ENCODE results near the gene BABAM1.
A peak's percentile ranks its signal among the peaks of the same experiment; 100 is the strongest.

Gene BABAM1

DNA sequence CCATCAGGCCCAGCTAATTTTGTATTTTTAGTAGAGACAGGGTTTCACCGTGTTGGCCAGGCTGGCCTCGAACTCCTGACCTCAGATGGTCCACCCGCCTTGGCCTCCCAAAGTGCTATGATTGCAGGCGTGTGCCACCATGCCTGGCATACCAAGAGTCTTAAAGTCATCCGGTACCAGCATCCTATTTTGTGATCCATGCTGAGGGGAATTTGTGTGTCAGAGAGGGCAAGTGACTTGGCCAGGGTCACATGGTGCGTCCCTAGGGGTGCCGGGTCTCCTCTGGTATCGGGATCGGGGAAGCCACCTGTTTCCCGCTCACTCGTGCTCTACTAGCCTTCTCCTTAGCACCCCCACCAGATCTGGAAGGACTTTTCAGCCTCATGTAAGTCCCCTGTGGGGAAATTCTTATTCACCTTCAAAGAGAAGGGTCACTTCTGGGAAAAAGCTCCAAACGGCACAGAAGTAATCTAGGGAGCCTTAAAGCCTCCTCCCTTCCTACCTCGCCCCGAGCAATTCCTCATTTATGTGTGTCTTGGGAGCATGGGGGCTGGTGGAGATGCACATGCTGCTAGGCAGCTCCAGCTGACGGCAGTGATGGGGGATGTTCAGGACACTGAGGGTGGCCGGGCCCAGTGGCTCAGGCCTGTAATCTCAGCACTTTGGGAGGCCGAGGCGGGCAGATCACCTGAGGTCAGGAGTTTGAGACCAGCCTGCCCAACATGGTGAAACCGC lies 8.4 kb downstream of the BABAM1 start:
- Histone ChIP-seq H3K9ac (ENCODE audit: low read depth, low read length) (no peak overlapping the region), H3K4me1 (ENCODE audit: insufficient read depth, low read length) (no peaks in the 10 kb centered on the region), H3K36me3 (ENCODE audit: insufficient read depth, low read length) (peaks cover 28% of the 10 kb centered on the region), H3K9me3 (ENCODE audit: control insufficient read depth, insufficient read depth, low read length) (no peaks in the 10 kb centered on the region)

DNA sequence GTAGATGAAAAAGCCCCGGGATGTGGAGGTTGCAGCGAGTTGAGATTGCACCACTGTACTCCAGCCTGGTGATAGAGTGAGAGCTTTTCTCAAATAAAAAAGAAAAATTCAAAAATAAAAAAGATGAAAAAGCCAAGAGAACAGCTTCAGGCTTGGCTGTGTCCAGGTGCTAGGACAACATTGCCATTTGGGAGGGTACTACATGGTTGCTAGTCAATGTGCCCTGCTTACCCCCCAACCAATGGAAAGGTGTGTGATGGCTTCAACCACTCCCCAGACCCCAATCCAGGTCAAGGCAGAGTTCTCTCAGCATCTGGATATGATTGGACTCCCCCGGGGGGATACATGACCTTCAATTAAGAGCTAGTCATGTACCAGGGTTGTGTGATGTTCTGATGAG lies 12.2 kb downstream of the BABAM1 start:
- Histone ChIP-seq H3K36me3 (ENCODE audit: insufficient read depth, low read length) (peaks cover 12% of the 10 kb centered on the region), H3K9ac (ENCODE audit: low read depth, low read length) (no peak overlapping the region), H3K4me1 (ENCODE audit: insufficient read depth, low read length) (no peaks in the 10 kb centered on the region), H3K9me3 (ENCODE audit: control insufficient read depth, insufficient read depth, low read length) (no peaks in the 10 kb centered on the region)

DNA sequence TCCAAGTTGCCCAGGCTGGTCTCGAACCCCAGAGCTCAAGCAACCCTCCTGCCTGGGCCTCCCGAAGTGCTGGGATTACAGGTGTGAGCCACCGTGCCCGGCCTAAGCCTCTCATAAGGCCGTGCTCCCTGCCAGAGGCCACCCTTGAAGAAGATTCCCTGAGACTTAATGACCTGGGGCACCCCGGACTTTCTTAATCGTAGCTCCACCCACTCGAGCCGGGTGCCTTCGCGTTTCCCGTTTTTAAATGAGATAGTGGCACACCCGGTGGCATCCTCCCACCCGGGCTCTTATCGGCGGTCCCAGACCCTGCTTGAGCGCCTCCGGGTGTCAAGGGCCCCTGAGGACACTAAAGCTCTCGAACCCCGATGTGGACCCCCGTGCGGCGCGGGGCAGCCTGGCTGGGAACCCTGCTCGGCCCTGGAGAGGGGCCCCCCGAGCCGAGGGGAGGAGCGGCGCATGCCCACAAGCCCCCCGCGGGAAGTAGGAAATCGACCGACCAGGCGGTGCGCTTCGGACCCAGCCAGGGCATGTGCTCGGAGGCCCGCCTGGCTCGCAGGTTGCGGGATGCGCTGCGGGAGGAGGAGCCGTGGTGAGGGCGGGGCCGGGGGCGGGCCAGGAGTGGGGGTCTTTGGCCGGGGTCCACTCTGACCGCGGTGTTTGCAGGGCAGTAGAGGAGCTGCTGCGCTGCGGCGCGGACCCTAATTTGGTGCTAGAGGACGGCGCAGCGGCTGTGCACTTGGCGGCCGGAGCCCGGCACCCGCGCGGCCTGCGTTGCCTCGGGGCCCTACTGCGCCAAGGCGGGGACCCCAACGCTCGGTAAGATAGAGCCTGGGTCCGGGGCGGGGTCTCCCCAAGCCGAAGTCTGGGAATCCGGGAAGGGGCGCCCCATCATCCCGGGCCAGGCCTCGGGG lies 14.4 kb downstream of the BABAM1 start, which contains the start of gene ANKLE1:
TSS of gene ANKLE1 (plus strand) at position 511 of the 914 bp plus-strand sequence. CDS start at position 531, 20 bp downstream.
- Histone ChIP-seq H3K36me3 (ENCODE audit: insufficient read depth, low read length) (peaks cover 9% of the 10 kb centered on the region), H3K9ac (ENCODE audit: low read depth, low read length) (peak within 1 kb of the TSS; percentile 49; the same call in 1 of the 2 replicates), H3K9me3 (ENCODE audit: control insufficient read depth, insufficient read depth, low read length) (no peaks in the 10 kb centered on the region), H3K4me1 (ENCODE audit: insufficient read depth, low read length) (no peaks in the 10 kb centered on the region)

DNA sequence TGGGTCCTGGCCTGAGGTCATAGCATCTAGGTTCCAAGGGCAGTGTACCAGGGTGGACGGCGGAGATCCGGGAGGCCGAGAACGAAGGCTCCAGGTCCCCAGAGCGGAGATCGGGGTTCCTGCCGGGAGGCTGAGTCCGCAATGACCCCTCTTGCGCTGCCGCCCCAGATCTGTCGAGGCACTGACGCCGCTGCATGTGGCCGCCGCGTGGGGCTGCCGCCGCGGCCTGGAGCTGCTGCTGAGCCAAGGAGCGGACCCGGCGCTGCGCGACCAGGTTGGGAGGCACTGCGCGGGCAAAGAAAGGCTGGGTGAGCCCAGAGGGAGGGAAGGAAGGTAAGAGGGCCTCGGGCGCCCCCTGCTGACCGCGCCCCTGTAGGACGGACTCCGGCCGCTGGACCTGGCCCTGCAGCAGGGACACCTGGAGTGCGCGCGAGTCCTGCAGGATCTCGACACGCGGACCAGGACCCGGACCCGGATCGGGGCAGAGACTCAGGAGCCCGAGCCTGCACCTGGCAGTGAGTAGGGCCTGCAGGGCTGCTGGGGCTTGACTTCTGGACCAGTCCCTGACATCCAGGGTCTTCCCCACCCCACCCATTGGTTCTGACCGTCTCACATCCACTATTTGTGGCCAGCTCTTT lies 15.4 kb downstream of the BABAM1 start:
- Histone ChIP-seq H3K36me3 (ENCODE audit: insufficient read depth, low read length) (peaks cover under 1% of the 10 kb centered on the region; the same call in 1 of the 2 replicates), H3K9ac (ENCODE audit: low read depth, low read length) (peak overlapping the region; percentile 49; the same call in 1 of the 2 replicates), H3K9me3 (ENCODE audit: control insufficient read depth, insufficient read depth, low read length) (no peaks in the 10 kb centered on the region), H3K4me1 (ENCODE audit: insufficient read depth, low read length) (no peaks in the 10 kb centered on the region)

DNA sequence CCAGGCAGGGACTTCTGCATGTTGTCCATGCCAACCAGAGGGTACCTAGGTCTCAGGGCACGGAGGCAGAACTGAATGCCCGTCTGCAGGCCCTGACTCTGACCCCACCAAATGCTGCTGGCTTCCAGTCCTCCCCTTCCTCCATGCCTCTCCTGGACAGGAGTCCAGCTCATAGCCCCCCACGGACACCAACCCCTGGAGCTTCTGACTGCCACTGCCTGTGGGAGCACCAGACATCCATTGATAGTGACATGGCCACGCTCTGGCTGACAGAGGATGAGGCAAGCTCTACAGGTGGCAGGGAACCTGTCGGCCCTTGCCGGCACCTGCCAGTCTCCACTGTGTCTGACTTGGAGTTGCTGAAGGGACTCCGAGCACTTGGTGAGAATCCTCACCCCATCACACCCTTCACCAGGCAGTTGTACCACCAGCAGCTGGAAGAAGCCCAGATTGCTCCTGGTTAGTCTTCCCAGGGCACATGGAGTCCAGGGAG lies 16.3 kb downstream of the BABAM1 start:
- Histone ChIP-seq H3K4me1 (ENCODE audit: insufficient read depth, low read length) (no peaks in the 10 kb centered on the region), H3K36me3 (ENCODE audit: insufficient read depth, low read length) (no peaks in the 10 kb centered on the region; the same call in 1 of the 2 replicates), H3K9ac (ENCODE audit: low read depth, low read length) (no peak overlapping the region)

DNA sequence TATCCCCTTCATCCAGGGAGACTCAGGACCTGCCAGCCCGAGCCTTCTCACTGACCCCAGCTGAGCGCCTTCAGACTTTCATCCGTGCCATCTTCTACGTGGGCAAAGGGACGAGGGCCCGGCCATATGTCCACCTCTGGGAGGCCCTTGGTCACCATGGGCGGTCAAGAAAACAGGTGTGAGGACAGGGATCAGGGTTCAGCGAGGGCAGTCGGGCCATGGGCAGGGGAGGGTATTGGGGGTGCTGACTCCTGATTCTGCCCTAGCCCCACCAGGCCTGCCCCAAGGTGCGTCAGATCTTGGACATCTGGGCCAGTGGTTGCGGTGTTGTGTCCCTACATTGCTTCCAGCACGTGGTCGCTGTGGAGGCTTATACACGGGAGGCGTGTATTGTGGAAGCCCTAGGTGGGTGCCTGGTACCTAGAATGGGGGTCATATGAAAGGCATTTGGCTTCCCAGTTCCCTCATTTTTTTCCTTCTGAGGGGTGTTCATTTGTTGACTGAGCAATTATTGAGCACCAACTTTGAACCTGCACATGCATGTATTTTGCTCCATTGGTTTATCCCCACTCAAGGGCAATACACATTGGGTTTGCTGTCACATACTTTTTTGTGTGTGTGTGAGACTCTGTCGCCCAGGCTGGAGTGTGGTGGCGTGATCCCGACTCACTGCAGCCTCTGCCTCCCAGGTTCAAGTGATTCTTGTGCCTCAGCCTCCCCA lies 18.3 kb downstream of the BABAM1 start:
- Histone ChIP-seq H3K4me1 (ENCODE audit: insufficient read depth, low read length) (no peaks in the 10 kb centered on the region), H3K36me3 (ENCODE audit: insufficient read depth, low read length) (no peaks in the 10 kb centered on the region; the same call in 1 of the 2 replicates), H3K9ac (ENCODE audit: low read depth, low read length) (no peak overlapping the region), H3K9me3 (ENCODE audit: control insufficient read depth, insufficient read depth, low read length) (no peaks in the 10 kb centered on the region)

More for the DNA sequence above, 16.3 kb downstream of the BABAM1 start:
- no peaks in the 10 kb centered on the region for H3K9me3 ChIP-seq (ENCODE audit: control insufficient read depth, insufficient read depth, low read length)

DNA sequence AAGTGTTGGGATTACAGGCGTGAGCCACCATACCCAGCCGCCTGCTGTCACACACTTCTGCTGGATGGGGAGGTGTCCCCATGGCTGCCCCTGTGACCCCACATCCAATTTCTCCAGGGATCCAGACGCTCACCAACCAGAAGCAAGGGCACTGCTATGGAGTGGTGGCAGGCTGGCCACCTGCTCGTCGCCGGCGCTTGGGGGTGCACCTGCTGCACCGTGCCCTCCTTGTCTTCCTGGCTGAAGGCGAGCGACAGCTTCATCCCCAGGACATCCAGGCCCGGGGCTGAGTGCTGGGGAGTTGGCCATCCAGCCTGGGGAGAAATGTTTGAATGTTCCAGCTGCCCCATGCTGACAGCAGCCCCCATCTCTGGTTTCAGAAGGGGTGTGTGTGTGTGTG lies 19.0 kb downstream of the BABAM1 start:
- no peaks in the 10 kb centered on the region; the same call in 1 of the 2 replicates for H3K36me3 ChIP-seq (ENCODE audit: insufficient read depth, low read length)
- no peaks in the 10 kb centered on the region for H3K9me3 ChIP-seq (ENCODE audit: control insufficient read depth, insufficient read depth, low read length)
- no peaks in the 10 kb centered on the region for H3K4me1 ChIP-seq (ENCODE audit: insufficient read depth, low read length)
- H3K9ac ChIP-seq (ENCODE audit: low read depth, low read length), result no peak overlapping the region

DNA sequence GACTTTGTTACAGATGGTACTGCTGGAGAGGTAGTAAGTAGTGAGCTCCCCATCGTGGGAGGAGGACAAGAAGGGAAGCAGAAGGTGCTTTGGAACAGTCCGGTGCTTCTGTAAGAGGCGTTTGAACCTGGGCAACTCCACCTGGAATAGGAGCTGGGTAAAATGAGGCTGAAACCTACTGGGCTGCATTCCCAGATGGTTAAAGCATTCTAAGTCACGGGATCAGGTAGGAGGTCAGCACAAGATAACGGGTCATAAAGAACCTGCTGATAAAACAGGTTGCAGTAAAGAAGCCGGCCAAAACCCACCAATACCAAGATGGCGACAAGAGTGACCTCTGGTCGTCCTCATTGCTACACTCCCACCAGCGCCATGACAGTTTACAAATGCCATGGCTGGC lies 19.5 kb downstream of the BABAM1 start:
- Histone ChIP-seq H3K36me3 (ENCODE audit: insufficient read depth, low read length) (no peaks in the 10 kb centered on the region; the same call in 1 of the 2 replicates), H3K9me3 (ENCODE audit: control insufficient read depth, insufficient read depth, low read length) (no peaks in the 10 kb centered on the region), H3K4me1 (ENCODE audit: insufficient read depth, low read length) (no peaks in the 10 kb centered on the region), H3K9ac (ENCODE audit: low read depth, low read length) (no peak overlapping the region)

DNA sequence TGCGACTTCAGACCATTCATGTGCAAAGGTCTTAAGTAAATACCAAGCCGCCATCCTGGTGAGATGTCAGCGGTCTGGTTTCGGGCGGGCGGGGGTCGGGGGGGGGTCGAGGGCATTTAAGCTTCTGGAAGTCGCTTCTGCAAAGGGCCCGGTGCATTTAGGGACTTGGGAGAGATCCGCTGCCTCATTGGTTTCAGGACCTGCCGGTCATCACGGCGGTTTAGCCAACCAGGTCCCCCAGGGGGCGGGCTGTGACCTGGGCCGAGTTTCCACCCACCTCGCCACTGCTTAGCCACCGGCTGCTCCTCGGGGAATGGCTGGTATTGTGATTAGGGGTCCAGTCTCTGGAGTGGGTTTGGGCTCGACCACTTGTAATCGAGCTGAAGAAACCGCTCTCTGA lies 22.2 kb downstream of the BABAM1 start:
- no peak overlapping the region; the same call in 1 of the 2 replicates for H3K9ac ChIP-seq (ENCODE audit: low read depth, low read length)
- H3K4me1 ChIP-seq (ENCODE audit: insufficient read depth, low read length), result no peaks in the 10 kb centered on the region; the same call in 1 of the 2 replicates
- no peaks in the 10 kb centered on the region; the same call in 1 of the 2 replicates for H3K36me3 ChIP-seq (ENCODE audit: insufficient read depth, low read length)
- no peaks in the 10 kb centered on the region for H3K9me3 ChIP-seq (ENCODE audit: control insufficient read depth, insufficient read depth, low read length)

DNA sequence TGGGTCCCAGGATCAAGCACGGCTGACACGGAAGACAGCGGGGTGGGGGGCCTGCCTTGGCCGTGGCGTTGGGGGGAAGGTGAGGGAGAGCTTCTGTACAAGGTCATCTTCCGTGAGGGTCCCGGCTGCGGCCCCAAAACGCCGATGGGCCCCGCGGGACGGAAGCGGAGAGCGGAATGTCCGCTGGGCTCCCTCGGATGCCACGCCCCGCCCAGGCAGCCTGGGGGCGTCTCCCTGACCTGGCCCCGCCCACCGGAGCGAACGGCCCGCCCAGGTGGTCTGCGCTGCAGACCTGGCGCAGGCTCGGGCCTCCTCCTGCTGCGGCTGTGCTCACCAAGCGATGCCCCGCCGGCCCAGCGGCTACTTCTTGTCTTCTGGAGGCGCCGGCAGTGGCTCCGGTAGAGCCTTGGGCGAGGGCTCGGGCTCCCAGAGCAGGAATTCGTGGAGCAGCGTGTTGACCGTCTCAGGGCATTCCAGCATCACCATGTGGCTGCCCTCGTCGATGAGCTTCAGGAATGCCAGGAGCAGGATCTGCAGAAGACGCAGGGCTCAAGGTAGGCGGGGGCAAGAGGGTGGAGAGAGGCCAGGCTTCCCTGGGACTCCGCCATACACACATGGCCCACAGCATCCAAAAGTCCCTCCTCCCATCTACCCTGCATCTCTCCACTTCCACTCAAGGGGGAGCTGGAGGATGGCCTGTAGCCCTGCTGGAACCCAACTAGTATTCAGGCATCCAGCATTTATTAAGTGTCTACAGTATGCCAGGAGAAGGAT lies 25.2 kb downstream of the BABAM1 start:
- no peaks in the 10 kb centered on the region for H3K9me3 ChIP-seq (ENCODE audit: control insufficient read depth, insufficient read depth, low read length)
- H3K9ac ChIP-seq (ENCODE audit: low read depth, low read length), result peak overlapping the region; percentile 45; the same call in 1 of the 2 replicates
- H3K36me3 ChIP-seq (ENCODE audit: insufficient read depth, low read length), result no peaks in the 10 kb centered on the region
- no peaks in the 10 kb centered on the region; the same call in 1 of the 2 replicates for H3K4me1 ChIP-seq (ENCODE audit: insufficient read depth, low read length)

DNA sequence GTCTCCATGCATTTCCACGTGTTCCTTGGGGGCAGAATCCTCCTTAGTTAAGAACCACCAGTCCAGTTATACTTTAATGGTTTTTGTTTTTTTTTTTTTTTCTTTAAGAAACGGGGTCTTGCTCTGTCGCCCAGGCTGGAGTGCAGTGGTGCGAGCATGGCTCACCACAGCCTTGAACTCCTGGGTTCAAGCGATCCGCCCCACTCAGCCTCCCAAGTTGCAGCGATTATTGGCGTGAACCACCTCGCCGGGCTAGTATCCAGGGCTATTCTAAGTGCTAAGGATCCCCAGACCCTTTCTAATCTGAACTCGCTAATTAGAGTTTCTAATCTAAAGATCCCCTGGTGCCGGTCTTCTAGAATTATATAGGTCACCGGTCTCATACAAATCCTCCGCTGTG lies 26.4 kb downstream of the BABAM1 start:
- Histone ChIP-seq H3K9ac (ENCODE audit: low read depth, low read length) (peak overlapping the region; percentile 53; the same call in 1 of the 2 replicates), H3K4me1 (ENCODE audit: insufficient read depth, low read length) (no peaks in the 10 kb centered on the region; the same call in 1 of the 2 replicates), H3K9me3 (ENCODE audit: control insufficient read depth, insufficient read depth, low read length) (no peaks in the 10 kb centered on the region; the same call in 1 of the 2 replicates), H3K36me3 (ENCODE audit: insufficient read depth, low read length) (peaks cover 6% of the 10 kb centered on the region; the same call in 1 of the 2 replicates)

DNA sequence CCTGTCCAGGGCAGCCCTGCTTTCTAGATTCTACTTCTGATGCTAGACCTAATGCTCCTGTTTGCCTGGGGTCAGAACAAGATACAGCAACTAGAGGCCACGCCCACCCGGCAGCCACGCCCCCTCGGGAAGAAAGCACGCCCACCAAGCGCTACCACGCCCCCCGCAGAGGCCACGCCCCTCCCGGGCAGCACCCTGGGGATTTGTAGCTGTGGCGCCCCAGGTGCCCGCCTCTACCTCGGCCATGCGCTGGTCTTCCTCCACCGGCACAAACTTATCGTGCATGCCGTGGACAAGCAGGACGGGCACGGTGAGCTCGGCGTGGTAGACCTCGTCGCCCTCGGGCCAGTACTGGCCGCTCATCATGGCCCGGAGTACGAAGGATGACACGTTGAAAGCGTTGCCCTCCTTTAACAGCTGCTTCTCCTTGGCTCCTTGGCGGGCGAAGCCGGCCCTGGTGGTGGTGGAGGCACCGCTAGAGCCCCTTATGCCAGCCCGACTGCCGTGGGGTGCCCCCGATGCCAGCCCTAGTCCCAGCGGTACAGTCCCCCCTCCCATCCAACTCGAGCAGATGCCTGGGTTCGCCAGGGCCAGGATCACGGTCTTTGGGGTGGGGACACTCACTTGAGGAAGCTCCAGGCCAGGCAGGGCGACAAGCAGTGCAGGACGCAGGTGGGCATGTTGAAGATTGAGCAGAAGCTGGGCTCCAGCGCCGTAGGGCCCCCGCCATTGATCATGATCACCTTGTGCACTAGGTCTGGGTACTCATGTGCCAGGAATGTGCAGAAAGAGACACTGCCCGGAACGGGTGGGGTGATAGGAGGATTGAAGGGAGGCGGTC lies 27.0 kb downstream of the BABAM1 start:
- no peaks in the 10 kb centered on the region; the same call in 1 of the 2 replicates for H3K9me3 ChIP-seq (ENCODE audit: control insufficient read depth, insufficient read depth, low read length)
- peak overlapping the region; percentile 53; the same call in 1 of the 2 replicates for H3K9ac ChIP-seq (ENCODE audit: low read depth, low read length)
- no peaks in the 10 kb centered on the region; the same call in 1 of the 2 replicates for H3K4me1 ChIP-seq (ENCODE audit: insufficient read depth, low read length)
- H3K36me3 ChIP-seq (ENCODE audit: insufficient read depth, low read length), result peaks cover 6% of the 10 kb centered on the region; the same call in 1 of the 2 replicates

All from ES-I3 (cell line).